SW480 (cell line): ENCODE results near the gene HCRTR1.

Source experiments
- DNase-seq: peaks from one replicate; pipeline ENCODE4 v3.0.0-alpha.2; 2016; ENCODE audit warnings: low spot score

HCRTR1 gene

GRCh38 chr1:31617218-31617915 lies at the start of gene HCRTR1:
TSS of gene HCRTR1 (plus strand) at chr1:31617689. CDS start at chr1:31619193, 1,504 bp downstream.
- DNase-seq = no peak

- DNase-seq = no peak
These were observed 49.4 kb upstream of the HCRTR1 start for GRCh38 chr1:31567956-31568570.

DNA sequence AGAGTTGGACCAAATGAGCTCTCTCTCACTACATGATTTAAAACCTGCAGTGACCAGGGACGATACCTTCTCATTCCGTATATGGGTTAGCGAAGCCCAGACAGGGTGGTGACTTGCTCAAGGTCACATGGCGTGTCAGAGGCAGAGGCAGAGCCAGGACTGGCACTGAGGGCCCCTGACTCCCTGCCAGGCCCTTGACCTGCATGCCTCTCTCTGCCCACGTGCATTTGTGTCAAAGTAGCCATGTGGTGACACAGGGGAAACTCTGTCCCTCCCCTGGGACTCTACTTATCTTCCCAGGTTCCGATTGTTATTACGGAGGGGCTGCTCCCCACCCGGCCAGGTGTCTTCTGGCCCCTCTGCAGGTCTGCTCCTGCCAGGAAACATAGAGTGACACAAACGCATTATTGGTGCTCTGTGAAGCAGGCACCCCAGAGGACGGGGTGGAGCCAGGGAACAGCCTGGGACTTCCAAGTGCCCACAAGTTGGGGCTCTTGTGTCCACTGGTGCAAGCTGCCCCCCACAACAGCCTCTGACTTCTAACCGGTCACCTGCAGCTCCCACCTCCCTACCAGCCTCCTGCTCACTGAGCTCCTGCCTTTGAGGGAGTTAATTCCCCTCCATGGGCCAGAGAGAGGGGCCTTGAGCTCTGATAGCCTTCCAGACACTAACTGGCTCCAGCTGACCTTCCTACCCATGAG lies 48.4 kb upstream of the HCRTR1 start:
- DNase-seq = no peak

GRCh38 chr1:31569596-31570173 lies 47.8 kb upstream of the HCRTR1 start:
- no peak for DNase-seq

GRCh38 chr1:31570228-31570627 lies 47.3 kb upstream of the HCRTR1 start:
- DNase-seq = no peak

DNA sequence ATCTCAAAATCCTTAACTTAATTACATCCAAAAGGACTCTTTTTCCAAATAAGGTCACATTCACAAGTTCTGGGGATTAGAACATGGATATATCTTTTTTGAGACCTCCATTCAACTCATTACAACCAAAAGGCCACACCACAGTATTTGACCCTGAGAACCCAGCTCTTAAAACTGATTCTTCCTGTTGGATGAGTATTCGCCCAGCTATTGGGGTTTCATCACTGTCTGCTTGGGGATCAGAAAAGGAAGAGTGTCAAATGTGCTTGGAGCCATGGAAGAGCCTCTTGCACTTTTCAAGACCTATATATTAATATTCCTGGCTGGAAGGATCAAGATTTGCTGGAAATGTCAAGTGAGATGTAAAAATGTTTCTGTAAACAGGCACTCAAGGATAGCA lies 46.6 kb upstream of the HCRTR1 start:
- DNase-seq = no peak

DNA sequence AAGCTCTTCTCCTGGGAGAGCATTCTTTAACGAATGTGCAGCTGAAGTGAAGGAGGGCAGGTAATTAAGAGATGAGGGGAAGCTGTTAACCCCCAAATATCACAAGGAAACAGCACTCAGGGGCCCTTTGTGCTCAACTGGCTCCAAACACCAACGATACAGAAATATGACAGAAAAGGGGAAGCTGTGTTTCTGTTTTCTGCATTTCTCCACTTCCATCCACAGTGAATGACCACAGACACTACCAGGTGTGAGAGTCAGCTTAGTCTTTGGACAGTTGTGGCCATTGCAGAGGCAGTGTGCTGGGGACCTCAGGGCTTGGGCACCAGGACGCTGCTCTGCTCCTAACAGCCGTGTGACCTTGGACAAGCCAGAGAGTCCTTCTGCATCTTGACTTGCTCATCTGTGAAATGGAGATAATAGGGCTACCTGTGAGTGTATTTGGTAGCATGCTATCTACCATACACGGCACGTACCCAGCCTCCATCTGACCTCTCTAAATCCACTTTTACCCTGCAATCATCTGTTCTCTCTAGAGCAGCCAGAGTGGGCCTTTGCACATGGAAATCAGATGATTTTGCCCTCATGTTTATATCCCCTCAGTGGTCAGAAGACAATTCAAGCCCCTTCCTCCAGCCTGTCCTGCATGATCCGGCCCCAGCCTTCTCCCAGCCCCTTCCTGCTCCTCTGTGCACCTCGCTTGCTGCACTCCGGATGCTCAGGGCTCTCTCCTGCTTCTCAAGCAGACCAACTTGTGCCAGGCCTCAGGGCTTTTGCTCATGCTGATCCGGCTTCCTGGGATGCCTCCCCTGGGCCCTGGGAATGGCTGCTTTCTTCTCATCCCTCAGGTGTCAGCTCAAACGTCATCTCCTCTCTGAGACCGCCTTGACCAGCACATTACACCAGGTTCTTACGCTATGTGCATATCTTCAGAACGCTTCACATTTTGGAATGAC lies 45.9 kb upstream of the HCRTR1 start:
- no peak for DNase-seq

- no peak for DNase-seq
These were observed 45.0 kb upstream of the HCRTR1 start for GRCh38 chr1:31572323-31573104.

DNA sequence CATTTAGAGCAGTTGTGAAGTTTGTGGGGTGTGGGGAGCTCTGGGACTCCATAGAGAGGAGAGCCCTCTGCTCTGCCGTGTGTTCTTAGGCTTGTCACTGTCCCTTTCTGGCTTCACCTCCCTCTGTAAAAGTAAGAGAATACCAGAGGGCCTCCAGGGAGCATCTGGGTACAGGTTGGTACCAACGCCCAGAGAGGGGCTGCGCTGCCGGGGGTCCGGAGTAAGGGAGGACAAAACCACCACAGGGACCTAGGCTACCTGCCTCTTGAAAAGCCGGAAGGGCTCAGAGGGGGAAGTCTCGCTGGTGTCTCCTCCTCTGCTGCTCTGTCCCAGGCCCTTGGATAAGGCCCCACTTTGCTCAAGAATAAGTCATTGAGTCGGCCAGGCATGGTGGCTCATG lies 44.2 kb upstream of the HCRTR1 start:
- DNase-seq = no peak

- peak; percentile 75 for DNase-seq
These were observed 42.6 kb upstream of the HCRTR1 start for GRCh38 chr1:31574749-31575368.

DNA sequence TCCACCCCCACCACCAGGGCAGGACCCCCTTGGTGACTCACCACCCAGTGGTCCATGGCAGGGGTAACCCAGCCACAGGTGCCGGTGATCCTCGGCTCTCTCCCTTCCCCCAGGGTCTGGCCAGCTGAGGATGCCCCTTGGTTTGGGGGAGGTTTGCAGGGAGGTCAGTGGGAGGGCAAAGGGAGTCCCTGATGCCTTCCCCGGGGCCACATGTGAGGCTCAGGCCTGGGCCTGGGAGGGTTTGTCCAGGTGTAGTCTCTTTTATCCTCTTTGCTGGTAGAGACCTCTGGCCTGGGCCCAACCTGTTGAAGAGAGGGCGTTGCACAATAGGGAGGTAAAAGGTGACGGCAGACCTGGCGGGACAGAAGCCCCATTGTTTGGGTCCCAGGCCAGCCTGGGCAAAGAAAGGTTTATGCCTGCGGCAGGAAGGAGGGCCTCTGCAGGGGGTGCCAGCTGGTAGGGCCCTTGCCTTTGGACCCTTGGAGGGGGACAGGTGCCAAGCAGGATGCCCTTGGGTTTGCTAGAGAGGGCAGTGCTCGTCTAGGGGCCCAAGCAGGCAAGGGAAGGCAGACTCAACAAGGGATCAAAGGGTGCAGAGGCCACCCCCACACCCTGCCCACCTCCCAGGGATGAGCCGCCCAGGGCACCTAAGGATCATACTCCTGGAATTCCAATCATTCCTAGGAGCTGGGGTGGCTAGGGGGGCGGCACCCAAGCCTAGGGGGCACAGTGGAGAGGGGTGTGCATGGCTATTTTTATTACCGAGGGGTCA lies 41.9 kb upstream of the HCRTR1 start:
- DNase-seq = peak; percentile 98

- peak; percentile 98 for DNase-seq
These were observed 41.3 kb upstream of the HCRTR1 start, which contains the start of gene TINAGL1 for GRCh38 chr1:31576201-31576669. TSS of gene TINAGL1 (plus strand) at chr1:31576515. CDS start at chr1:31577149, 634 bp downstream.

GRCh38 chr1:31576743-31577455 lies 40.6 kb upstream of the HCRTR1 start:
- DNase-seq = no peak

DNA sequence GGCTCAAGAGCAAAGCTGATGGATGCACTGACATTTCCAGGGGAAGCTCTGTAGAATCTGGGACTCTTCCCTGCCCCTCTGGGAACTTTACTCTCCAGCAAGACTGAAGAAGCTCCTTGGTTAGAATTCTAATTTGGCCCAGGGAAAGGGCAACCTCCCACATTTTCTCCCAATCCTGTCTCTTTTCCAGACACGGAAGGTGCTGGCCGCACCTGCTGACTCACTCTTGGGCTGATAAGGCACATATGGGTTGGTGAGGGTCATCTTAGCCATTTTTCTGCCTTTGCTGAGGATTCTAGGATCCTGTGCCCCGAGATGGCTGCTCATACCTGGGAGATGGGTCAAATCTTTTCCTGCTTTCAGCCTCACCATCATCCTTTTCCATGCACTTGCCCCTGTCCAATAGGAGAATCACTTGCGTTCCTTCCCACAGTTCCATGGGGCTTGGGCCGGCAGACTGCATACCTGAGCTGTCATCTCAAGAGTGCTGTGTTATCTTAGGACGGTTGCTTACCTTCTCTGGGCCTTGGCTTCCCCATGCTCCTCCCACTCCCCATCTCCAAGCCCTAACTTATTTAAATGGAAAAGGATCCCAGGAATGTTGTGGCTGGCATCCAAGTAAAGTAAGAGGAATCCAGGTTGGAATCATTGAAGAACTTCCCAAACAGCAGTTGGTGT lies 39.8 kb upstream of the HCRTR1 start:
- peak; percentile 48 for DNase-seq

- no peak for DNase-seq
These were observed 38.1 kb upstream of the HCRTR1 start for GRCh38 chr1:31579374-31579773.

- DNase-seq = no peak
These were observed 37.0 kb upstream of the HCRTR1 start for GRCh38 chr1:31580513-31580870.

DNA sequence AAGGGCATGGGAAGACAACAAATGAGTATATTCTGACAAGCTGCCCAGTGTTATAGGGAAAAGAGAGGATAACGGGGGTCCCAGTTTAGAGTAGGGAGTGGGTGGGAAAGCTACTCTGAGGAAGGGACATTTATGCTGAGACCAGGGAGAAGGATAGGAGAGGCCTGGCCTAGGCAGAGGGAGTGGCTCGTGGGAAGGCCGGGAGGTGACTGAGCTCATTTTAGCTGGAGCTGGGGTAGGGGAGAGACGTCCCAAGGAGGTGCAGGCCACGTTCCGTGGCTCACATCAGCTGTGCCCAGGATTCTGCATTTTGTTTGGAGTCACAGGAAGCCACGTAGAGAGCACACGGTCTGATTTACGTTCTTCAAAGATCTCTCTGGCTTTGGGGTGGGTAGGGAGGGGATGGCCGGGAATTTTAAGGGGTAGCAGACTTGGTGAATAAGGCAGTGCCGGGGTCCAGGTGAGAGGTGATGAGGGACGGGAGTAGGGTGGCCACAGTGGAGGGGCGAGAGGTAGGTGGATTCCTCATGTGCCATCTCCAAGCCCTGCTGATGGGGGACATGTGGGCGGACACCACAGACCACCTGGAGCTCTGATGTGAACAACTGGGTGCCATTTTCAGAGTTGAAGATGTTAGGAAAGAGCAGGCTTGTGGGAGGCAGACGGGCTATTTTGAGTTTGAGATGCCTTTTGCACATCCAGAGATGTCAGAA lies 36.4 kb upstream of the HCRTR1 start:
- DNase-seq = no peak
